OCI-LY1 (cell line): ENCODE results near the gene PKN2.

Experiments
- H2AFZ ChIP-seq: fragments of 200-600 bp; sonication (generic), shearing (Covaris generic); 2 replicates; pipeline ENCODE4 v1.6.0; 2014; ENCODE audit warnings: antibody characterized with exemption, mild to moderate bottlenecking, low read length
- H3F3A ChIP-seq: fragments of 200-600 bp; sonication (generic), shearing (Covaris generic); 2 replicates; pipeline ENCODE4 v1.6.0; 2014; ENCODE audit warnings: mild to moderate bottlenecking, antibody characterized with exemption, low read length, moderate library complexity; ENCODE audit not compliant: insufficient read depth
- H3K27ac ChIP-seq: fragments of 200-600 bp; sonication (generic); 2 replicates; pipeline ENCODE4 v1.5.1; 2014; ENCODE audit warnings: low read length, mixed run types, mild to moderate bottlenecking, low read depth; ENCODE audit not compliant: poor library complexity, severe bottlenecking
- H3K27me3 ChIP-seq: fragments of 200-600 bp; sonication (generic); 2 replicates; pipeline ENCODE4 v1.6.0; 2014; ENCODE audit warnings: antibody characterized with exemption, mild to moderate bottlenecking, low read length, moderate library complexity; ENCODE audit not compliant: insufficient read depth
- H3K36me3 ChIP-seq: fragments of 200-600 bp; sonication (generic); 2 replicates; pipeline ENCODE4 v1.6.1; 2014; ENCODE audit warnings: mild to moderate bottlenecking, antibody characterized with exemption, low read length, moderate library complexity, mixed read lengths; ENCODE audit not compliant: insufficient read depth
- H3K4me1 ChIP-seq: fragments of 200-600 bp; sonication (generic); 2 replicates; pipeline ENCODE4 v1.5.1; 2014; ENCODE audit warnings: mild to moderate bottlenecking, low read length, moderate library complexity; ENCODE audit not compliant: insufficient read depth, severe bottlenecking
- H3K4me2 ChIP-seq: fragments of 200-600 bp; sonication (generic), shearing (Covaris generic); 2 replicates; pipeline ENCODE4 v1.6.1; 2014; ENCODE audit warnings: low read length
- H3K4me3 ChIP-seq: fragments of 200-600 bp; sonication (generic); 2 replicates; pipeline ENCODE4 v1.5.1; 2014; ENCODE audit warnings: low read length, low read depth, mild to moderate bottlenecking, mixed read lengths; ENCODE audit not compliant: poor library complexity, severe bottlenecking
- H3K79me2 ChIP-seq: fragments of 200-600 bp; shearing (Covaris generic); 2 replicates; pipeline ENCODE4 v1.6.1; 2016; ENCODE audit warnings: mixed run types, low read length, mixed read lengths; ENCODE audit not compliant: insufficient read depth
- H3K9ac ChIP-seq: fragments of 200-600 bp; sonication (generic), shearing (Covaris generic); 2 replicates; pipeline ENCODE4 v1.6.1; 2014; ENCODE audit warnings: mild to moderate bottlenecking, low read length, mixed read lengths
- H3K9me2 ChIP-seq: fragments of 200-600 bp; sonication (generic), shearing (Covaris generic); 2 replicates; pipeline ENCODE4 v1.6.1; 2014; ENCODE audit warnings: low read depth, mild to moderate bottlenecking, low read length, mixed read lengths
- H3K9me3 ChIP-seq: fragments of 200-600 bp; shearing (Covaris generic); 2 replicates; pipeline ENCODE4 v1.6.1; 2014; ENCODE audit warnings: low read length, mixed read lengths
- H4K20me1 ChIP-seq: fragments of 200-600 bp; sonication (generic), shearing (Covaris generic); 2 replicates; pipeline ENCODE4 v1.6.0; 2016; ENCODE audit warnings: mild to moderate bottlenecking, low read length; ENCODE audit not compliant: insufficient read depth
- CTCF ChIP-seq: fragments of 200-600 bp; sonication (generic), shearing (Covaris generic); IDR thresholded peaks from 2 replicates; pipeline ENCODE4 v1.5.1; 2017; ENCODE audit warnings: mild to moderate bottlenecking, antibody characterized with exemption, low read length, moderate library complexity, mixed read lengths
- EZH2 ChIP-seq: fragments of 200-600 bp; sonication (generic), shearing (Covaris generic); IDR thresholded peaks from 2 replicates; pipeline ENCODE4 v1.8.0; 2017; ENCODE audit warnings: borderline replicate concordance, mixed run types, mild to moderate bottlenecking, antibody characterized with exemption, low read length, moderate library complexity, mixed read lengths

Gene PKN2

GRCh38 chr1:88729297-88729696 is 45.2 kb downstream of the PKN2 start:
- TF ChIP-seq CTCF, result no peak
- TF ChIP-seq EZH2, result no peak
- H3K9me2 ChIP-seq, result no peaks in the 10 kb centered on the region
- no peaks in the 10 kb centered on the region for H4K20me1 ChIP-seq
- no peak overlapping the region for H2AFZ ChIP-seq
- peaks cover 10% of the 10 kb centered on the region; the same call in 1 of the 2 replicates for H3K36me3 ChIP-seq
- H3K9ac ChIP-seq, result no peak overlapping the region
- no peaks in the 10 kb centered on the region for H3K27me3 ChIP-seq
- peaks cover 6% of the 10 kb centered on the region for H3K4me1 ChIP-seq
- H3K79me2 ChIP-seq, result peaks cover 69% of the 10 kb centered on the region
- no peak overlapping the region for H3K4me3 ChIP-seq
- no peaks in the 10 kb centered on the region for H3F3A ChIP-seq
- H3K27ac ChIP-seq, result no peak overlapping the region
- H3K4me2 ChIP-seq, result no peak overlapping the region
- 0 out of 2 replicates have a peak, but pooled peaks cover 2% of the 10 kb centered on the region for H3K9me3 ChIP-seq

- Histone ChIP-seq H3K4me2 (no peak overlapping the region), H3K79me2 (peaks cover 73% of the 10 kb centered on the region), H3K4me3 (no peak overlapping the region), H2AFZ (no peak overlapping the region), H3K36me3 (peaks cover 10% of the 10 kb centered on the region; the same call in 1 of the 2 replicates), H3K27ac (no peak overlapping the region), H3F3A (no peaks in the 10 kb centered on the region), H3K27me3 (no peaks in the 10 kb centered on the region), H3K9ac (no peak overlapping the region), H3K4me1 (peaks cover 6% of the 10 kb centered on the region), H3K9me2 (no peaks in the 10 kb centered on the region), H3K9me3 (0 out of 2 replicates have a peak, but pooled peaks cover 9% of the 10 kb centered on the region), H4K20me1 (no peaks in the 10 kb centered on the region)
- TF ChIP-seq EZH2 (no peak), CTCF (no peak)
Observed at GRCh38 chr1:88730132-88730675, 46.1 kb downstream of the PKN2 start.

- Histone ChIP-seq H3K4me2 (no peak overlapping the region), H2AFZ (no peak overlapping the region), H3F3A (no peaks in the 10 kb centered on the region), H3K79me2 (peaks cover 72% of the 10 kb centered on the region), H3K9ac (no peak overlapping the region), H3K4me1 (peaks cover 6% of the 10 kb centered on the region), H3K9me2 (no peaks in the 10 kb centered on the region), H3K9me3 (0 out of 2 replicates have a peak, but pooled peaks cover 14% of the 10 kb centered on the region), H4K20me1 (no peaks in the 10 kb centered on the region), H3K27ac (no peak overlapping the region), H3K27me3 (no peaks in the 10 kb centered on the region), H3K4me3 (no peak overlapping the region), H3K36me3 (peaks cover 10% of the 10 kb centered on the region; the same call in 1 of the 2 replicates)
- TF ChIP-seq EZH2, result no peak
Observed at GRCh38 chr1:88730995-88731394, 46.9 kb downstream of the PKN2 start.
